Neural cell (in vitro differentiated cells): ENCODE results near the gene PRR5L. TPM values are rescaled to one million over a fixed set of nuclear protein-coding genes. Genes with fewer than 3 reads are reported as not detected.

Experiments
- H2AFZ ChIP-seq: fragments of 200-600, 300-800 bp; sonication (generic), shearing (Covaris generic); 2 replicates; pipeline ENCODE4 v1.6.0; 2014; ENCODE audit warnings: low read depth, mild to moderate bottlenecking, antibody characterized with exemption, low read length, moderate library complexity
- H3F3A ChIP-seq: fragments of 200-600 bp; shearing (Covaris generic); 2 replicates; pipeline ENCODE4 v1.6.1; 2016; ENCODE audit warnings: mild to moderate bottlenecking, moderate library complexity, mixed read lengths, antibody characterized with exemption, low read length; ENCODE audit not compliant: insufficient read depth, poor library complexity, severe bottlenecking
- H3K27ac ChIP-seq: fragments of 200-600, 300-800 bp; sonication (generic), shearing (Covaris generic); 2 replicates; pipeline ENCODE4 v1.5.1; 2014; ENCODE audit warnings: mild to moderate bottlenecking, low read length, moderate library complexity
- H3K27me3 ChIP-seq: fragments of 300-800, 200-600 bp; sonication (generic), shearing (Covaris generic); 2 replicates; pipeline ENCODE4 v1.6.0; 2014; ENCODE audit warnings: mild to moderate bottlenecking, low read depth, low read length, moderate library complexity; ENCODE audit not compliant: insufficient read depth
- H3K36me3 ChIP-seq: fragments of 300-800, 200-600 bp; sonication (generic), shearing (Covaris generic); 2 replicates; pipeline ENCODE4 v1.5.1; 2014; ENCODE audit warnings: mild to moderate bottlenecking, antibody characterized with exemption, low read length, moderate library complexity; ENCODE audit not compliant: insufficient read depth
- H3K4me2 ChIP-seq: fragments of 300-800, 200-600 bp; sonication (generic), shearing (Covaris generic); 2 replicates; pipeline ENCODE4 v1.6.0; 2014; ENCODE audit warnings: mild to moderate bottlenecking, low read length
- H3K4me3 ChIP-seq: fragments of 300-800, 200-600 bp; sonication (generic), shearing (Covaris generic); 2 replicates; pipeline ENCODE4 v1.5.1; 2014; ENCODE audit warnings: mild to moderate bottlenecking, low read length, moderate library complexity
- H3K79me2 ChIP-seq: fragments of 200-600 bp; shearing (Covaris generic); replicated peaks from 2 replicates; pipeline ENCODE4 v1.6.0; 2014; ENCODE audit warnings: mild to moderate bottlenecking, low read length, moderate library complexity; ENCODE audit not compliant: insufficient read depth
- H3K9ac ChIP-seq: fragments of 300-800, 200-600 bp; sonication (generic), shearing (Covaris generic); 2 replicates; pipeline ENCODE4 v1.6.1; 2016; ENCODE audit warnings: mild to moderate bottlenecking, low read length, mixed read lengths
- H3K9me2 ChIP-seq: fragments of 200-600 bp; shearing (Covaris generic); 2 replicates; pipeline ENCODE4 v1.6.1; 2016; ENCODE audit warnings: mild to moderate bottlenecking, low read length, mixed read lengths; ENCODE audit not compliant: insufficient read depth
- H3K9me3 ChIP-seq: fragments of 200-600, 300-800 bp; sonication (generic), shearing (Covaris generic); 2 replicates; pipeline ENCODE4 v1.6.1; 2016; ENCODE audit warnings: mild to moderate bottlenecking, mixed run types, low read length, moderate library complexity, mixed read lengths
- H4K20me1 ChIP-seq: fragments of 200-600 bp; shearing (Covaris generic); 2 replicates; pipeline ENCODE4 v1.6.1; 2016; ENCODE audit warnings: mild to moderate bottlenecking, mixed run types; ENCODE audit not compliant: insufficient read depth
- CTCF ChIP-seq: fragments of 450-650 bp; IDR thresholded peaks from 2 replicates; pipeline ENCODE4 v1.5.1; 2014; ENCODE audit warnings: antibody characterized with exemption, mild to moderate bottlenecking, moderate library complexity; ENCODE audit not compliant: poor library complexity, severe bottlenecking
- EP300 ChIP-seq: fragments of 450-650 bp; conservative IDR thresholded peaks from 2 replicates; pipeline ENCODE4 v1.6.1; 2014; ENCODE audit warnings: antibody characterized with exemption, mild to moderate bottlenecking, moderate library complexity; ENCODE audit not compliant: poor library complexity, severe bottlenecking
- EZH2 ChIP-seq: fragments of 200-600, 300-800 bp; shearing (Covaris generic), sonication (generic); IDR thresholded peaks from 2 replicates; pipeline ENCODE4 v1.6.1; 2014; ENCODE audit warnings: antibody characterized with exemption, low read length, borderline replicate concordance, mild to moderate bottlenecking; ENCODE audit not compliant: insufficient read depth, poor library complexity, severe bottlenecking
- MXI1 ChIP-seq: fragments of 450-650 bp; conservative IDR thresholded peaks from 2 replicates; pipeline ENCODE4 v1.6.1; 2014; ENCODE audit warnings: antibody characterized with exemption, mild to moderate bottlenecking; ENCODE audit not compliant: poor library complexity, severe bottlenecking
- POLR2AphosphoS5 ChIP-seq: IDR thresholded peaks from 2 replicates; pipeline ENCODE4 v1.6.1; 2012
- RAD21 ChIP-seq: fragments of 450-650 bp; conservative IDR thresholded peaks from 2 replicates; pipeline ENCODE4 v1.6.1; 2014; ENCODE audit warnings: antibody characterized with exemption, mild to moderate bottlenecking, moderate library complexity
- SMC3 ChIP-seq: fragments of 450-650 bp; conservative IDR thresholded peaks from 2 replicates; pipeline ENCODE4 v1.6.1; 2014; ENCODE audit warnings: antibody characterized with exemption, mild to moderate bottlenecking, moderate library complexity; ENCODE audit not compliant: poor library complexity
- TAF1 ChIP-seq: IDR thresholded peaks from 2 replicates; pipeline ENCODE4 v1.6.1; 2012; ENCODE audit warnings: low read depth
- polyA plus RNA-seq: library from polyadenylated mRNA; depleted of rRNA; stranded (reverse); fragments of >200 nt; gene quantifications from 2 replicates; pipeline ENCODE4 v1.2.3, GENCODE V29; 2014
- TF ChIP-seq, protein P1 (sequence below): IDR thresholded peaks from 2 replicates; pipeline ENCODE4 v1.6.1; 2012; ENCODE audit warnings: borderline replicate concordance

Gene PRR5L
- polyA plus RNA-seq, 1 donor from 2014 or later = 0.22 TPM

GRCh38 chr11:36459046-36459445, 163.0 kb downstream of the PRR5L start:
- Histone ChIP-seq H3K27ac (no peak overlapping the region), H3K79me2 (no peaks in the 10 kb centered on the region), H3K4me2 (no peak overlapping the region), H3F3A (no peaks in the 10 kb centered on the region), H4K20me1 (no peaks in the 10 kb centered on the region), H3K9me3 (no peaks in the 10 kb centered on the region), H2AFZ (no peak overlapping the region), H3K36me3 (no peaks in the 10 kb centered on the region), H3K9ac (no peak overlapping the region), H3K9me2 (no peaks in the 10 kb centered on the region), H3K4me3 (no peak overlapping the region), H3K27me3 (no peaks in the 10 kb centered on the region)
- TF ChIP-seq TAF1 (no peak), MXI1 (no peak), SMC3 (no peak), POLR2AphosphoS5 (no peak), EP300 (no peak), EZH2 (no peak)
- TF ChIP-seq, protein P1, sequence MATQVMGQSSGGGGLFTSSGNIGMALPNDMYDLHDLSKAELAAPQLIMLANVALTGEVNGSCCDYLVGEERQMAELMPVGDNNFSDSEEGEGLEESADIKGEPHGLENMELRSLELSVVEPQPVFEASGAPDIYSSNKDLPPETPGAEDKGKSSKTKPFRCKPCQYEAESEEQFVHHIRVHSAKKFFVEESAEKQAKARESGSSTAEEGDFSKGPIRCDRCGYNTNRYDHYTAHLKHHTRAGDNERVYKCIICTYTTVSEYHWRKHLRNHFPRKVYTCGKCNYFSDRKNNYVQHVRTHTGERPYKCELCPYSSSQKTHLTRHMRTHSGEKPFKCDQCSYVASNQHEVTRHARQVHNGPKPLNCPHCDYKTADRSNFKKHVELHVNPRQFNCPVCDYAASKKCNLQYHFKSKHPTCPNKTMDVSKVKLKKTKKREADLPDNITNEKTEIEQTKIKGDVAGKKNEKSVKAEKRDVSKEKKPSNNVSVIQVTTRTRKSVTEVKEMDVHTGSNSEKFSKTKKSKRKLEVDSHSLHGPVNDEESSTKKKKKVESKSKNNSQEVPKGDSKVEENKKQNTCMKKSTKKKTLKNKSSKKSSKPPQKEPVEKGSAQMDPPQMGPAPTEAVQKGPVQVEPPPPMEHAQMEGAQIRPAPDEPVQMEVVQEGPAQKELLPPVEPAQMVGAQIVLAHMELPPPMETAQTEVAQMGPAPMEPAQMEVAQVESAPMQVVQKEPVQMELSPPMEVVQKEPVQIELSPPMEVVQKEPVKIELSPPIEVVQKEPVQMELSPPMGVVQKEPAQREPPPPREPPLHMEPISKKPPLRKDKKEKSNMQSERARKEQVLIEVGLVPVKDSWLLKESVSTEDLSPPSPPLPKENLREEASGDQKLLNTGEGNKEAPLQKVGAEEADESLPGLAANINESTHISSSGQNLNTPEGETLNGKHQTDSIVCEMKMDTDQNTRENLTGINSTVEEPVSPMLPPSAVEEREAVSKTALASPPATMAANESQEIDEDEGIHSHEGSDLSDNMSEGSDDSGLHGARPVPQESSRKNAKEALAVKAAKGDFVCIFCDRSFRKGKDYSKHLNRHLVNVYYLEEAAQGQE = no peak

DNA sequence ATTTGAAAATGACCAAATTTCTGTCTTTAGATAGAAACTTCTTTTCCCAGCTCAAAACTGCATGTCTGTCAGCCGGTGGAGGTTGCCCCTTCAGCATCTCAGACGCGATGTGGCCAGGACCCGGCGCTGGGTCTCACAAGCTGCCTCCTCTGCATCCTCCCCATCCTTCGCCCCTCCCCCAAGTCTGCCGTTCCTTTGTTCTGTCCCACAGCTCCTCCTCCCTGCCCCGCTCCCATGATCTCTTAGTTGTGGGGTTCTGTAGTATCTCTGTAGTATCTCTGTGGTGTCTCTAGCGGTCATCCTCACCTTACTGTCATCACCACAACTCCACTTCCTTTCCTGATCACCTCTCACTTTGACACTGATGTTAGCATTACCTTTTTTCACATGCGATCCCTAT, 164.1 kb downstream of the PRR5L start:
- H3F3A ChIP-seq = no peaks in the 10 kb centered on the region
- no peak overlapping the region for H3K9ac ChIP-seq
- H3K4me3 ChIP-seq = no peak overlapping the region
- no peaks in the 10 kb centered on the region for H3K9me2 ChIP-seq
- H3K36me3 ChIP-seq = no peaks in the 10 kb centered on the region
- H3K27ac ChIP-seq = no peak overlapping the region
- H3K9me3 ChIP-seq = no peaks in the 10 kb centered on the region
- no peaks in the 10 kb centered on the region for H3K79me2 ChIP-seq
- no peak overlapping the region for H2AFZ ChIP-seq
- H3K27me3 ChIP-seq = no peaks in the 10 kb centered on the region
- H4K20me1 ChIP-seq = no peaks in the 10 kb centered on the region
- no peak overlapping the region for H3K4me2 ChIP-seq
- TF ChIP-seq MXI1 (no peak), POLR2AphosphoS5 (no peak), CTCF (no peak), EP300 (no peak), TAF1 (no peak), SMC3 (no peak), RAD21 (no peak), EZH2 (no peak)
- TF ChIP-seq, protein P1 = no peak
